ENCODE measurements around the gene AMIGO3.

The AMIGO3 gene

DNA sequence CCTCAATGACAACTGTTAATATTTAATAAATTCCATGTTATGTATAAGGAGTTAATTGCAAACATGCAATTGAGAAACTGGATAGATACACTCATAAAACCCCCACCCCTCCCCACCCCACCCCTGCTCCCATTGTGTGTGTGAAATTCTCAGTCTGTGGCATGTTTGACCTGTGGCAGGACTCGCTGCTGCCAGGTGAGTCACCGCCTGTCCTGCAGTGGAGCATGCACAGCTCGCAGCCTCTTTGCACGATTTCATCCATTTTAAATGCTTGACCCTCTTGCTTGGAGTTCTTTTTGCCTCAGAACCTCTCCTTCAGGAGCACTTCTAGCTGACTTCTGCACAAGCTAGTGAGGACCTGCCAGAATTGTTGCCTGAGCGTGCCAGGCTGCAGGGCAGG is 50.6 kb downstream of the AMIGO3 start:
- H3K27me3 ChIP-seq (ENCODE audit: insufficient read depth, poor library complexity, severe bottlenecking) = no peaks in the 10 kb centered on the region
- no peak overlapping the region for H3K4me3 ChIP-seq (replicated peaks; ENCODE audit: insufficient read depth, low read length)
- no peak for DNase-seq (ENCODE audit: low read depth in 1 of 2, low spot score in 1 of 2)
- TF ChIP-seq, protein P1, sequence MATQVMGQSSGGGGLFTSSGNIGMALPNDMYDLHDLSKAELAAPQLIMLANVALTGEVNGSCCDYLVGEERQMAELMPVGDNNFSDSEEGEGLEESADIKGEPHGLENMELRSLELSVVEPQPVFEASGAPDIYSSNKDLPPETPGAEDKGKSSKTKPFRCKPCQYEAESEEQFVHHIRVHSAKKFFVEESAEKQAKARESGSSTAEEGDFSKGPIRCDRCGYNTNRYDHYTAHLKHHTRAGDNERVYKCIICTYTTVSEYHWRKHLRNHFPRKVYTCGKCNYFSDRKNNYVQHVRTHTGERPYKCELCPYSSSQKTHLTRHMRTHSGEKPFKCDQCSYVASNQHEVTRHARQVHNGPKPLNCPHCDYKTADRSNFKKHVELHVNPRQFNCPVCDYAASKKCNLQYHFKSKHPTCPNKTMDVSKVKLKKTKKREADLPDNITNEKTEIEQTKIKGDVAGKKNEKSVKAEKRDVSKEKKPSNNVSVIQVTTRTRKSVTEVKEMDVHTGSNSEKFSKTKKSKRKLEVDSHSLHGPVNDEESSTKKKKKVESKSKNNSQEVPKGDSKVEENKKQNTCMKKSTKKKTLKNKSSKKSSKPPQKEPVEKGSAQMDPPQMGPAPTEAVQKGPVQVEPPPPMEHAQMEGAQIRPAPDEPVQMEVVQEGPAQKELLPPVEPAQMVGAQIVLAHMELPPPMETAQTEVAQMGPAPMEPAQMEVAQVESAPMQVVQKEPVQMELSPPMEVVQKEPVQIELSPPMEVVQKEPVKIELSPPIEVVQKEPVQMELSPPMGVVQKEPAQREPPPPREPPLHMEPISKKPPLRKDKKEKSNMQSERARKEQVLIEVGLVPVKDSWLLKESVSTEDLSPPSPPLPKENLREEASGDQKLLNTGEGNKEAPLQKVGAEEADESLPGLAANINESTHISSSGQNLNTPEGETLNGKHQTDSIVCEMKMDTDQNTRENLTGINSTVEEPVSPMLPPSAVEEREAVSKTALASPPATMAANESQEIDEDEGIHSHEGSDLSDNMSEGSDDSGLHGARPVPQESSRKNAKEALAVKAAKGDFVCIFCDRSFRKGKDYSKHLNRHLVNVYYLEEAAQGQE (IDR thresholded peaks at IDR 0.05; ENCODE audit: insufficient replicate concordance, low read depth) = no peak
- TF ChIP-seq GABPA (IDR thresholded peaks at IDR 0.05; ENCODE audit: low read depth) (no peak), SPI1 (IDR thresholded peaks at IDR 0.05; ENCODE audit: borderline replicate concordance, low read depth) (no peak), POLR2AphosphoS5 (IDR thresholded peaks at IDR 0.05; ENCODE audit: low read depth) (no peak)
- TF ChIP-seq, protein P2, sequence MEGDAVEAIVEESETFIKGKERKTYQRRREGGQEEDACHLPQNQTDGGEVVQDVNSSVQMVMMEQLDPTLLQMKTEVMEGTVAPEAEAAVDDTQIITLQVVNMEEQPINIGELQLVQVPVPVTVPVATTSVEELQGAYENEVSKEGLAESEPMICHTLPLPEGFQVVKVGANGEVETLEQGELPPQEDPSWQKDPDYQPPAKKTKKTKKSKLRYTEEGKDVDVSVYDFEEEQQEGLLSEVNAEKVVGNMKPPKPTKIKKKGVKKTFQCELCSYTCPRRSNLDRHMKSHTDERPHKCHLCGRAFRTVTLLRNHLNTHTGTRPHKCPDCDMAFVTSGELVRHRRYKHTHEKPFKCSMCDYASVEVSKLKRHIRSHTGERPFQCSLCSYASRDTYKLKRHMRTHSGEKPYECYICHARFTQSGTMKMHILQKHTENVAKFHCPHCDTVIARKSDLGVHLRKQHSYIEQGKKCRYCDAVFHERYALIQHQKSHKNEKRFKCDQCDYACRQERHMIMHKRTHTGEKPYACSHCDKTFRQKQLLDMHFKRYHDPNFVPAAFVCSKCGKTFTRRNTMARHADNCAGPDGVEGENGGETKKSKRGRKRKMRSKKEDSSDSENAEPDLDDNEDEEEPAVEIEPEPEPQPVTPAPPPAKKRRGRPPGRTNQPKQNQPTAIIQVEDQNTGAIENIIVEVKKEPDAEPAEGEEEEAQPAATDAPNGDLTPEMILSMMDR (IDR thresholded peaks at IDR 0.05; ENCODE audit: insufficient read depth, low read length) = no peak
- H3K27ac ChIP-seq (replicated peaks) = no peak overlapping the region

DNA sequence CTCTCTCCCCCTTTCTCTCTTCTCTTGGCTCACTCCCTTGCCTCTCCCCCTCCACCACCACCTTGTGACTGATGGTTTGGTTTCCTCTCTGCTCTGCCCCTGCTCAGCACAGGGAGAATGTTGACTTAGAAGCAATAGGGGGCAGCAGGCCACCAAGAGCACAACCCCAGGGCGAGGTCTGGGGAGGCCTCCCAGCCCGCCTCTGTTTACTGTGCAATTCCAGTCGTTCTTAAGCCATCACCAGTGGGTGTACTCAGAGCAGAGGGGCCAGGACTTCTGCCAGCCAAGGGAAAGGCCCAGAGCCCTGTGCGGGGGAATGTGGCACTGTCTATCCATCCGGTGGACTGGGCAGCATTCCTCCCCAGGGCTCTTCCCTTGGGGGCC is 51.1 kb downstream of the AMIGO3 start:
- H3K27me3 ChIP-seq (ENCODE audit: insufficient read depth, poor library complexity, severe bottlenecking) = no peaks in the 10 kb centered on the region
- TF ChIP-seq POLR2AphosphoS5 (IDR thresholded peaks at IDR 0.05; ENCODE audit: low read depth) (no peak), GABPA (IDR thresholded peaks at IDR 0.05; ENCODE audit: low read depth) (no peak), SPI1 (IDR thresholded peaks at IDR 0.05; ENCODE audit: borderline replicate concordance, low read depth) (no peak)
- TF ChIP-seq, protein P1 (IDR thresholded peaks at IDR 0.05; ENCODE audit: insufficient replicate concordance, low read depth) = no peak
- TF ChIP-seq, protein P2 (IDR thresholded peaks at IDR 0.05; ENCODE audit: insufficient read depth, low read length) = no peak
- DNase-seq (ENCODE audit: low read depth in 1 of 2, low spot score in 1 of 2) = no peak

DNA sequence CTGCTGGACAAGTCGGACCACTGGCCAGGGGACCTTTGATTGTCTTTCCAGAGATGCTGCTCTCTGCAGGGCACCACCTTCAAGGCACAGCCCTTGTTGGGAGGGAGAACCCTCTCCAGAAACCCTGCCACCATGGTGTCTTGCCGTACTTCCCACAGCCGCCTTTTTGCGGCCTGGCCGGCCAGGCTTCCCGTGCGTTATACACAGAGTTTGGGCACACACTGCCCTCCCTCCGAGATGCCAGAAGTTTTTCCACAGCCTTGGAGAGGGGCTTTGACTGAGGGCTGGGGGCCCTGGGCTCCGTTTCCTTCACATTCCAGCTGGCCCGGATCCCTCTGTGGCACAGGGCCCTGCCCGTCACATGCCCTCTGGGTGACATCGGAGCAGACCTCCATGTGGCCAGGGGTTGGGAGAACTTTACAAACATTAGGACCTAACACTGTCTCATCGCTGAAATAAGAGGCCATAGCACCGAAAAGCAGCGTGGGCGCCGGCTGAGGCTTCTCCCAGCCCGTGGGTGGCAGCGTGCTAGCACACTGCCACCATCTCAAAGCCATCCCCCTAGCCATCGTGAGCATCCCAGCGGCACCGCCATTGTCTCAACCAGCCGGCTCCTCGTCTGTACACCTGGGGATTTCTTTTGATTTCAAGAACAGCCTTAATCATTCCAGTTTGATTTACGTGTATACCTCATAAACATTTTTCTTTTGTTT is 51.6 kb downstream of the AMIGO3 start:
- DNase-seq (ENCODE audit: low read depth in 1 of 2, low spot score in 1 of 2) = no peak
- H3K27me3 ChIP-seq (ENCODE audit: insufficient read depth, poor library complexity, severe bottlenecking) = no peaks in the 10 kb centered on the region
- H3K27ac ChIP-seq (replicated peaks) = no peak overlapping the region
- H3K4me3 ChIP-seq (replicated peaks; ENCODE audit: insufficient read depth, low read length) = no peak overlapping the region
- TF ChIP-seq GABPA (IDR thresholded peaks at IDR 0.05; ENCODE audit: low read depth) = no peak
- no peak for TF ChIP-seq SPI1 (IDR thresholded peaks at IDR 0.05; ENCODE audit: borderline replicate concordance, low read depth)
- TF ChIP-seq, protein P1 (IDR thresholded peaks at IDR 0.05; ENCODE audit: insufficient replicate concordance, low read depth) = no peak
- TF ChIP-seq, protein P2 (IDR thresholded peaks at IDR 0.05; ENCODE audit: insufficient read depth, low read length) = no peak
- no peak for TF ChIP-seq POLR2AphosphoS5 (IDR thresholded peaks at IDR 0.05; ENCODE audit: low read depth)

More for the DNA sequence above, 51.1 kb downstream of the AMIGO3 start:
- no peak overlapping the region for H3K27ac ChIP-seq (replicated peaks)
- H3K4me3 ChIP-seq (replicated peaks; ENCODE audit: insufficient read depth, low read length) = no peak overlapping the region

All from HL-60 (cell line).